H1 (cell line): ENCODE measurements around the gene PSMB9. TPM values are rescaled to one million over a fixed set of nuclear protein-coding genes. Genes with fewer than 3 reads are reported as not detected.

Experiments used
- CHD7 ChIP-seq: fragments of 300-600 bp; sonication (generic); IDR thresholded peaks from 2 replicates; pipeline ENCODE4 v1.7.1; 2012; ENCODE audit warnings: low read length, moderate library complexity, mild to moderate bottlenecking, inconsistent platforms; ENCODE audit not compliant: insufficient replicate concordance
- polyA plus RNA-seq, 7 experiments: library from polyadenylated mRNA; depleted of rRNA in 3 of 7; stranded (reverse) in 5 of 7; unstranded in 2 of 7; fragments of >200 nt in 5 of 7; fragments of 200-250 nt in 2 of 7; gene quantifications; 1 replicate in 5 of 7; 2 replicates in 1 of 7; 4 replicates in 1 of 7; pipeline versions ENCODE4 v1.2.1 to v1.2.3, GENCODE V29; 2011 to 2013; ENCODE audit warnings: missing spikeins in 2 of 7, mixed read lengths in 2 of 7
- total RNA-seq: library from RNA; stranded (reverse); fragmentation: NEBNext Ultra II Directional; extraction: Animal tissue kit (Norgen Biotek cat#: 25700); gene quantifications from 2 replicates; pipeline ENCODE4 v1.2.1, GENCODE V29; 2021

Gene PSMB9
- total and polyA plus RNA-seq, 2 of the 8 experiments (the other 6 are each of a cell fraction or from before 2014, with no cell fraction given): 4.5 to 22.8 TPM

- no peak for TF ChIP-seq CHD7
Observed at GRCh38 chr6:32882879-32883250, 28.9 kb downstream of the PSMB9 start (continued).
